Activated T-cell treated with anti-CD3 and anti-CD28 coated beads, Interleukin-2, amount 50 U/mL, for 48 hours (primary cell): ENCODE results near the gene SEMA5A.

Experiments
- DNase-seq, 2 experiments: peaks; one replicate each; pipeline ENCODE4 v3.0.0-alpha.2; 2020

SEMA5A gene

DNA sequence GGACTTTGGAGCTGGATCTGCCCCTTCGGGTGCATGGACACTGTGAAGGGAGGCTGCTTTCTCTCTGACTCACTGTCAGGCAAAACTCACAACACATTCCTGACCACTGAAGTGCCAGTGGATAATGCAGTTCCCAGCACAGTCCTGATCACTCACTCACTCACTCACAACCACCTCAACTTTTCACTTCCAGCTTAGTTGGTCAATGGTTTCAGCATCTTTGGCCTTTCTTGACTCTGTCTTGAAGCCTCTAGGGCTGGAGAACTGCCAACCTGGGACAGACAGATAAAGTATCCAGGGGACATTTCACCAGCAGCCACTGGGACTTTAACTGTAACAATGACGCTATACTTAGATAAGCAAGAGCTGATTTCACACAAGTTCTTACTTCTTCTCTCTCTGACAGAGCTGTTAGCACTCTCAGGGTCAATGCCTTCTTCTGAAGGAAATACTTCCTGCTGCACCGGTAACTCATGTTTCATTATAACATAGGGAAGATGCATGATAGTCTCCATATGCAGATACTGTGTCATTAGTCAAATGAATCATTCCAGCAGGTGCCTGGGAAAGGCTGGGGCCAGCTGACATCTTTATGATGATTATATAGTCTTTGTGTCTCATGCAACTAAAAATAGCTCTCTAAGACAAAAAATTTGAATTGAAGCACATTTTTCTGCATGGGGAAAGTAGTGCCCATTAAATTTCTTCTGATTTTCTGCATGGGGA lies 499.0 kb downstream of the SEMA5A start:
- DNase-seq = no peak

GRCh38 chr5:9045946-9046345 lies 499.9 kb downstream of the SEMA5A start:
- no peak for DNase-seq

- no peak for DNase-seq
Observed at GRCh38 chr5:9042241-9042640, 503.6 kb downstream of the SEMA5A start.

DNA sequence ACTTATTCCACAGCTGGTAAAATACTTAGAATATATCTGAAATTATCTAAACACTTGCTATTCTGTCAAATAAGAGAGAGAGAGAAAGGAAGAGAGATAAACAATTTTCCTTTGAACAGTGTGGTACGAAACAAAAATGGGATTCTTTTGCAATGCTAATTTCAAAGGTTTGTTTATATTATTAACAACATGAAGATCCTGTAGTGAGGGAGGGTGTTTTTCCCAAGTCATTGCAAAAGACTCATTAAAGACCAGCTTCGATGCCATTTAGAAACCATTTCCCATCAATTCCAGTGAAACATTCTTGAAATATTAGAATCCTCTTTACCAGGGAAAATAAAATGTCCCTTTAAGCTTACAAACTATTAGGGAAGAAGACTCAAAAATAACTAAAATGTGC lies 505.4 kb downstream of the SEMA5A start:
- DNase-seq = no peak

- no peak for DNase-seq
Observed at GRCh38 chr5:9037048-9037447, 508.8 kb downstream of the SEMA5A start.

- no peak for DNase-seq
Observed at GRCh38 chr5:9035346-9035745, 510.5 kb downstream of the SEMA5A start.

GRCh38 chr5:9034649-9035048 lies 511.2 kb downstream of the SEMA5A start:
- DNase-seq = no peak

GRCh38 chr5:9033524-9033923 lies 512.4 kb downstream of the SEMA5A start:
- DNase-seq = no peak

- no peak for DNase-seq
Observed at GRCh38 chr5:9025942-9026341, 519.9 kb downstream of the SEMA5A start.

DNA sequence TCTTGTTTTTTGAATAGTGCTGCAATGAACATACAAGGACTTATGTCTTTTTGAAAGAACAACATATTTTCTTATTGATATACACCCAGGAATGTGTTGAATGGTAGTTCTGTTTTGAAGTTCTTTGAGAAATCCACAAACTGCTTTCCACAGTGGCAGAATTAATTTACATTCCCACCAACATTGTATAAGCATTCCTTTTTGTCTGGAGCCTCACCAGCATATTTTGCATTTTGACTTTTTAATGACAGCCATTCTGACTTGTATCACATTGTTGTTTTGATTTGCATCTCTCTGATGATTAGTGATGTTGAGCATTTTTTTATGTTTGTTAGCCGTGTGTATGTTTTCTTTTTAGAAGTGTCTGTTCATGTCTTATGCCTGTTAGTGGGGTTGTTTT lies 524.9 kb downstream of the SEMA5A start:
- DNase-seq = no peak

DNA sequence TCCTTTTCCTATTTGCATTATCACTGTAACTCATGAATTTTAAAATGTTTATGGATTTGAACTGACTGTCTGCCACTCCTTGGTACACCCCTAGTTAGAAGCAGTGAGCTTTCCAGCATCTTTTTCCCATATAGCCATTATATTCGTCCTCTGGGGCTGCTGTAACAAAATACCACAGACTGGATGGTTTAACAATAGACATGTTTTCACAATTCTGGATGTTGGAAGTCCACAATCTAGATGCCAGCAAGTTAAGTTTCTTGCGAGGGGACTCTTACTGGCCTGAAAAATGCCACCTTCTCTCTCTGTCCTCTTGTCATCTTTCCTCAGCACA lies 530.0 kb downstream of the SEMA5A start:
- DNase-seq = no peak

DNA sequence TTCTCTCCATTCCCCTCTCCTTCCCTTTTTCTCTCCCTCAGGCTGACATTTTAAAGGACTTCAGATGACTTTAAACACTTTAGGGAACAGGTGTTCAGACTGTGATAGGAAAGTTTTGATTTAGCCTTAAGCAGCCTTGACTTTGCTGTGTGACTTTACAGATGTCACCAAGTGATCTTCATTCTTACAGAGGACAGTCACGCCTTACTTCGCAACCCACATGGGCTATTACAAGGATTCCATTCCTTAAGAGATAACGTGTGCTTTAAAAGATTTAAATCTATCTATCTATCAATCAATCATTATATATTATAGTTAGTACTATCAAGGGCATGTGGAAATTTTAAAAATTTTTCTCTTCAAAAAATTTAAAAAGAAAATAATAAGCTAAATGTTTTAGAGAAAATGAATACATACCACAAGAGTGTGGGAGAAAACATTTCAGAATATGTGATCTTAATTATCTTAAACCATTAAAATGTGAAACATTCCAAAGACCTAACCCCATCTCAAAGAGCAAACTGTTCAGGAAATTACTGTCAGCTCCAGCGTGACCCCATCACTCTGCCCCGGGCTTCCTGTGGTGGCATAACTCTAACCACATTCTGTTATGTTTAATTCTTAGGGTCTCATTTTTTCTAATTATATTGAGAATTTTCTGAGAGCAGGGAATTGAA lies 530.5 kb downstream of the SEMA5A start:
- no peak for DNase-seq

DNA sequence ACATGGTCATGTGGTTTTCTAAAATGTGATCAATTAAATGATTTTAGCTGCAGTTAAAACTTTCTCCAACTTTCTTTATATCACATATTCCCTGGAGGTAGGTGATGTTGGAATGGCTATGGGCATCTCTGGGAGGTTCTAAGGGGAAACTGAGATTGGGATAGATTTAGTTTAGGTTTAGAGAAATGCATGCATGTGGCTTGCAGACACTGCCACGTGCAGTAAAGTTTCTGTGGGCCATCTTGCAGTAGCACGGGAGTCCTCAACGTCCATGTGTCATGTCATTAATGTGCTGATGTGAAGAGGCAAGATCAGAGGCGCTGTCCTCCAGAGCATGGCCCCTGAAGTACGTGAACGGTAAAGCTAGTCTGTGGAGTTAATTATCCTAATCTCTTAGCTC lies 532.7 kb downstream of the SEMA5A start:
- DNase-seq = no peak

- no peak for DNase-seq
Observed at GRCh38 chr5:9009931-9010651, 535.8 kb downstream of the SEMA5A start.

DNA sequence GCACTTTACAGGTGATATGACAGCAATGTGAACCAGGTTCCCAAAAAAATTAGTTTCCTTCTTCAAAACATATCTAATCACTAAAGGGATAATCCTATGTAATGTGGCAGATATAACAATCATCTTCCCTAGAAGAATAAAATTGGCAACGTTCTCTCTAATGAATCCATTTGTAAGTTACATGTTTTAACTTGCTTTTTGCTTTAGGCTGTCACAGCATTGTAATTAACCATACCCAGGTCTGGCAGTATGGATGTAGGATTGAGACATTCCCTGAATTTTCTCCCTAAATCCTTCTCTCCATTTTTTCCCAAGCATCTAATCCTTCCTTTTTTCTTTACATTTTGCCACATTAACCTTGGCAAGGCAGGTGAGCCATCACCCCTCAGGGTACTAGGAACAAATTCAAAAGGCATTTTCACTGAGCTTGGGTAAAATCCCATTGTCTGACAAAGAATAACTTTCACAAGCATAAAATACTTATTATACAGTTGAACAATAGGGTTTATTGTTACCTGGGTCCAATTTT lies 548.3 kb downstream of the SEMA5A start:
- DNase-seq = no peak

- DNase-seq = no peak
Observed at GRCh38 chr5:8993031-8993430, 552.8 kb downstream of the SEMA5A start.
